Measurements from ENCODE around the gene EPS8L1.

DNA sequence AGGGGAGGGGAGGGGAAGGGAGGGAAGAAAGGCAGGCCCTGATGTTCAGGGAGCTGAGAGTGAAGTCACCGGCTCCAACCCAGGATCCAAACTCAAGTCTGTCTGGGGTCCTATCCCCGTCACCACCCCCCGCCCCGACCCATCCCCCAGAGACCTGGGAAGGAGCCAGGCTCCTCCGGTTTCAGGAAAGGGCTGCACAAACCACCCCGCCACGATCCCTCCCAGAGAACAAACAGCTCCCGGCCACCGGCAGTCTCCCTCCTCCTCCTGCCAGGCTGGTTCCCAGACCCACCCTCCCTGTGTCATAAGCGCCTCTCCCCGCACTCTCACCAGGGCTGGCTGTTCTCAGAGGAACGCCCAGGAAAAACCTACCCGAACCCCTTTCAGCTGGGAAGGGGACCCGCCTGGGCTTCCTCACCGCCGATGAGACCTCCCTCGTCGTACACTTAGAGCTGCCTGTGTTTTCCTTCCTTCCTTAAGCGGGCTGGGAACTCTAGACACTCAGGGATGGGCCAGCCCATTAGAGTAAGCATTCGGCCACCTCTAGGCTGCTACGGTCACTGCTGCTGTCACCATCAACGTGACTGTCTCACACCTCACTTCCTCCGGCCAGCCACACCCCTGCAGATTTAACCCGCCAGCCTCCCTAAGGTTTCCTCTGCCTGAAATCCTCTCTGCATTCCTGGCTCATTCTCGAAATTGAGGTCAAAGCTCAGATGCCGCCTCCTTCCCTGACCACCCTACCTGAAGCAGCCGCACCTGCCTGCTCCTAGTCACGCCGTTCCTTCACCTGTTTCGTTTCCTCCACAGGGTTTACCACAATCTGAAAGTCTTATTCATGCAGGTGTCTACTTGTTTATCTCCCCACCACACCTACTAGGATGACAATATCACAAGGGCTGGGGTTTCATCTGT lies 6.5 kb upstream of the EPS8L1 start:
- TF ChIP-seq, protein P1, sequence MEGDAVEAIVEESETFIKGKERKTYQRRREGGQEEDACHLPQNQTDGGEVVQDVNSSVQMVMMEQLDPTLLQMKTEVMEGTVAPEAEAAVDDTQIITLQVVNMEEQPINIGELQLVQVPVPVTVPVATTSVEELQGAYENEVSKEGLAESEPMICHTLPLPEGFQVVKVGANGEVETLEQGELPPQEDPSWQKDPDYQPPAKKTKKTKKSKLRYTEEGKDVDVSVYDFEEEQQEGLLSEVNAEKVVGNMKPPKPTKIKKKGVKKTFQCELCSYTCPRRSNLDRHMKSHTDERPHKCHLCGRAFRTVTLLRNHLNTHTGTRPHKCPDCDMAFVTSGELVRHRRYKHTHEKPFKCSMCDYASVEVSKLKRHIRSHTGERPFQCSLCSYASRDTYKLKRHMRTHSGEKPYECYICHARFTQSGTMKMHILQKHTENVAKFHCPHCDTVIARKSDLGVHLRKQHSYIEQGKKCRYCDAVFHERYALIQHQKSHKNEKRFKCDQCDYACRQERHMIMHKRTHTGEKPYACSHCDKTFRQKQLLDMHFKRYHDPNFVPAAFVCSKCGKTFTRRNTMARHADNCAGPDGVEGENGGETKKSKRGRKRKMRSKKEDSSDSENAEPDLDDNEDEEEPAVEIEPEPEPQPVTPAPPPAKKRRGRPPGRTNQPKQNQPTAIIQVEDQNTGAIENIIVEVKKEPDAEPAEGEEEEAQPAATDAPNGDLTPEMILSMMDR (optimal IDR thresholded peaks at IDR 0.05 in 1 of 3, IDR thresholded peaks at IDR 0.05 in 1 of 3, conservative IDR thresholded peaks at IDR 0.05 in 1 of 3; ENCODE audit: extremely low read depth in 1 of 3, insufficient read depth in 2 of 3, low read length in 3 of 3): no peak
- no peak for TF ChIP-seq EZH2 (IDR thresholded peaks at IDR 0.05; ENCODE audit: low read length)

All from keratinocyte (primary cell).